Left hindlimb (tissue), 1 donor: ENCODE measurements around the gene CTNND2.
"Not testable (repeated sequence)": the region's sequence is repeated elsewhere in the genome, so short reads cannot be mapped to it uniquely, and the experiment has no call there.

Experiments
- DNase-seq: peaks from one replicate; pipeline ENCODE4 v3.0.0-alpha.2; 2018

Gene CTNND2

DNA sequence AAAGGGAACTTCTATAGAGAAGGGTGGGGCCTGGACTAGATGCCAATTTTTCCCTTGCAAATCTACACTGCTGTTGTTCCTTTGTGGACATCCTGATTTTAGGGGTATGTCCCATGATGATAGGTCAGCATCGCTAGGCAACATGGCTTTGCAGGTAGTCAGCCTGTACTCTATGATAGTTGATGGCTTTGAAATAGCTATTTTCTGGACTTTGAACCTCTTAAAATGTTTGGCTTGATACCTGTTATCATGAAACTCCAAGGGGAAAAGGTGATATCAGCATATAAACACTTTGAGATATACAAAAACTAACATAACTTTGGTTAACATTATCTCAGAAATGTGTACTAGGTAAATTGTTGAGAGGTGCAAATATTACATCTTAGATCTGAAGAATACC is 533.2 kb downstream of the CTNND2 start:
- no peak for DNase-seq

DNA sequence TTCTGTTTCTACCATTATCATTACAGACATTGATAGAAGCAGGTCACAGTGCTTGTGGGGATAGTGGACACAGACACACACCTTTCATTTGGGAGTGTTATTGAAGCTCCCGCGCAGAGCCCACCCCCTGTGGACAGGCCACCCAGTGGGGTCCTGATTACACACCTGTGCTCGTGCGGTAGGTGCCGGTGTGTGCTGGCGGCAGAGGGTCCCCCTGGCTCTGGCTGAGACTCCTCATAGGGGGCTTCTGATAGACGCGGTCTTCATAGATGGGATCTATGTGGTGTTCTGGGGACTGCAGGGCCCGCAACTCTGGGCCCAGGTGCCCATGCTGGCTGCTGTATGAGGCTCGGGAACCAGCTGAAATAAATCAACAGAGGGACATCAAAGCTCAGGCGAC is 539.7 kb downstream of the CTNND2 start:
- DNase-seq, result no peak

- peak; percentile 47 for DNase-seq
Observed at GRCh38 chr5:11363631-11364178, 540.5 kb downstream of the CTNND2 start.

- DNase-seq, result no peak
Observed at GRCh38 chr5:11361768-11362167, 542.5 kb downstream of the CTNND2 start.

DNA sequence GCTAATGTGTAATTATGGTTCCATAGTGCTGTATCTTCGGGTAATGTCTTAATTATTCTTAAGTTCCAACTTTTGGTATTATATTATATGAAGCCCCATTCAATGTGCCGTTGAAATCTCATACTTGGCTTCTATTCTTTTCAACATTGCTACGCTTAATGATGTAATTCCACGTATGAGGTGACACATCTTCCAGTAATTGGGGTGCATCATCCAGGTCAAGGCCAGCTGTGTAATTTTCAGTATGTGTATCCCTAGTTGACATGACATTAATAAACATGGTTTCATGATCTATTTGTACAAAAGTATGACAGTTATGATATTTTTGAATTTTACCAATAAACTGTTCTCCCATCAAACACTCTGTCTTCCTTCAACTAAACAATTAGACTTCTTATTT is 546.3 kb downstream of the CTNND2 start:
- DNase-seq, result no peak

DNA sequence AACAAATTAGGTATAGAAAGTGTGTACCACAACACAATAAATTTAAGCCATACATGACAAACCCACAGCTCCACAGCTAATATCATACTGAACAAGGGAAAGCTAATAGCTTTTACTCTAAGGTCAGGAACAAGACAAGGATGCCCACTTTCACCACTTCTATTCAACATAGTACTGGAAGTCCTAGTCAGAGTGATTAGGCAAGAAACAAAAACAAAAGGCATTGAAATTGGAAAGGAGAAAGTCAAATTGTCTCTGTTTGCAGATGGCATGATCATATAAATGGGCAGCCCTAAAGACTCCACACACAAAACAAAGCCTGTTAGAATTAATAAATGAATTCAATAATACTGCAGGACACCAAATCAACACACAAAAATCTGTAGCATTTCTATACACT is 548.8 kb downstream of the CTNND2 start:
- DNase-seq, result no peak

GRCh38 chr5:11346336-11346735 is 557.9 kb downstream of the CTNND2 start:
- DNase-seq, result no peak

DNA sequence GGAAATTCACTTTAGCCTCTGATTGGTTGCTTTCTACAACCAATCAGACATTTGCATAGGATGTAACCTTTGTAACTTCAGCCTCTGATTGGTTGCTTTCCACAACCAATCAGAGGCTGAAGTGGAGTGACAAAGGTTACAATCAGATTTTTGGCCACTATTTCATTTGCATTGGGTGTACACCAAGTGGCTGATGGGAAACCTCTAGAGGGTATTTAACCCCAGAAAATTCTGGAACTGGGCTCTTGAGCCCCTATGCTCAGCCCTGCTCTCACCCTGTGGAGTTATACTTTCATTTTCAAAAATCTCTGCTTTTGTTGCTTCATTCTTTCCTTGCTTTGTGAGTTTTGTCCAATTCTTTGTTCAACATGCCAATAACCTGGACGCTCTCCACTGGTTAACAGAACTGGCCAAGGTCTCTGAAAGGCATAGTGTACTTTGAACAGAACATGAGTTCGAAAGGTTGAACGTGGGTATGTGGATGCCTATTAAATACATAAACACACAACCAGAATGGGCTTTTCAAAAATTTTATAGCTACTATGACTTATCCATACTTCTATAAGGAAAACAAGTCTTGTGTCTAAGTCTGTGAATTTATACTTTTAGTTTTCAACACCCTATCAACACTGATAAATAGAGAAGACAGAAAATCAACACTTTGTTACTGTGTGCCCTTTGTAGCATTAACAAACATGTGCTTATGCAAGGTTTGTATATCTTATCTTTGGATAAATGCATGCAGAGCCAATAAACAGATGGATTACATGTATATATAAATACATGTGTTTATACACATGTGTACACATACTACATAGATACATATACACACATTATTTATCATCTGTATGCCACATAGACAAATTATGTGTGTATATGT is 568.1 kb downstream of the CTNND2 start:
- no peak for DNase-seq

GRCh38 chr5:11334404-11334803 is 569.8 kb downstream of the CTNND2 start:
- DNase-seq, result no peak

DNA sequence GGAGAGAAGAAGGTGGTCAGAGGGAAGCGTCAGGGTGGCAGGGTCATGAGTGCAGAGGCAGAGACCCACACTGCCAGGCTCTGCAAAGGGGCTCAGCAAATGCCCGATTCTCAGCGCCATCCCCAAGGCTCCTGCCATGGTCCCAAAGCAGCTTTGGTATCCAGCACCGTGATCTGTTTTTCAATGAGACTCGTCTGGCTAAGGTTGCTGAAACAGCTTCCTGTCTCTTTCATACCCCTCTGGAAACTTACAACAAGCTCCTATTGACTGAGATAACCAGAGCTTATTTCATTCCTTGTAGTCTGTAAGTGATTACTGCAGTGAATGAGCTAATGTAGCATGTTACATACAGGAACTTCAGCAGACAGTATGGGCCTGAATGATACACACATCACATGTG is 574.6 kb downstream of the CTNND2 start:
- DNase-seq, result no peak

GRCh38 chr5:11324521-11325289 is 579.5 kb downstream of the CTNND2 start:
- no peak for DNase-seq

DNA sequence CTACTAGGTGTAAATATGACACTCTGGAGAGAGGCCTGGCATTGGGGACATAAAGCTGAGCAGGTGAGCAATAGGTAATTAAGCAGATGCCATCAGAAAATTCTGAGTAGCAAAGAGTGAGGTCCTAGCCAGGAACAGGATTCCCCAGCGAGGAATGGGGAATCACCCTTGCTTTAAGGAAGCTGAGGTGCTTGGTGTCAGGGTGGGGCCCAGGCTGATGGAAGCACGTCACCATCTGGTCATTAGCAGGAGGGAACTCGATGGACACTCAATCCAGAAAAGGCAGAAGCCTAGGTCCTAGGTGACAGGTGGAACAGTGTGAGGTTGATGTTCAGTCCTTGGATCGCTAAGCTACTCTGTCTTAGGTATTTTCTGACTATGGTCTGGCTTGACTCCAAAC is 580.5 kb downstream of the CTNND2 start:
- DNase-seq, result no peak

GRCh38 chr5:11322133-11322532 is 582.1 kb downstream of the CTNND2 start:
- no peak for DNase-seq

GRCh38 chr5:11319836-11320580 is 584.2 kb downstream of the CTNND2 start:
- DNase-seq, result no peak

GRCh38 chr5:11313694-11314093 is 590.6 kb downstream of the CTNND2 start:
- not testable (repeated sequence) for DNase-seq

DNA sequence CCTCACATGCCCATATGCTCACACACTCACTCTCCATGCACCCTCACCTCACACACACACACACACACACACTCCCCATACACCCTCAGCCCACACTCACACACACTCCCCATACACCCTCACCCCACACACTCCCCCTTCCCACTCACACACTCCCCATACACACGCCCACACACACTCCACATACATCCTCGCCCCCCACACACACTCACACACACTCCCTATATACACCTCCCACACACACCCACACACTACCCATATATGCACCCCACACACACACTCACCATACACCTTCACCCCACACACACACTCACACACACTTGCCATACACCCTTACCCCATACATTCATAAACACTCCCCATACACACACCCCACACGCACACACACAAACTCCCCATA is 592.5 kb downstream of the CTNND2 start:
- no peak for DNase-seq

DNA sequence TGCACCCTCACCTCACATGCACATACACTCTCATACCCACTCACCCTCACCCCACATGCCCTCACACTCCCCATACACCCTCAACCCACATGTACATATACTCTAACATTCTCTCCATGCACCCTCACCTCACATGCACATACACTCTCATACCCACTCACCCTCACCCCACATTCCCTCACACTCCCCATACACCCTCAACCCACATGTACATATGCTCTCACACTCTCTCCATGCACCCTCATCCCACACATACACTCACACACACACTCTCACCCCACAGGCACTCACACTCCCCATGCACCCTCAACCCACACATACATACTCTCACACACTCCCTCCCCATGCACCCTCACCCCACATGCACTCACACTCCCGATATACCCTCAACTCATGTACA is 593.0 kb downstream of the CTNND2 start:
- no peak for DNase-seq

- no peak for DNase-seq
Observed at GRCh38 chr5:11310158-11310557, 594.1 kb downstream of the CTNND2 start.

DNA sequence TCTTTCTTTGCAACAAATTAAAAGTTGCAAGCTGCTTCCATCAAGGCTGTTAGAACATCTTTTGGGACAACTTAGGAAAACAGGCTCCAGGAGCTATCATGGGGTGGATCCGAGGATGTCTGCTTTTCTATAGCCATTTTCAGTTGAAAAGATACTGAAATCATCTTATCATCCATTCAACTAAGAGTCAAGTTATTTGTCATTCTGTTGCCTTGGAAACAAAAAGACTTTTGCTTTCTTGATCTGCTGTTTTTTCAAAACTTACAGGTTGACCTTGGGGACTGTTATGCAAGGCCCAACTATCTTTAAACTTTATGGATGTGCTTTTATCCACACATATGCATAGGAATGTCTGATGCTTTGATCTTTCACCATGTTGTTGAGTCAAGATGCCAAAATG is 597.9 kb downstream of the CTNND2 start:
- DNase-seq, result no peak

DNA sequence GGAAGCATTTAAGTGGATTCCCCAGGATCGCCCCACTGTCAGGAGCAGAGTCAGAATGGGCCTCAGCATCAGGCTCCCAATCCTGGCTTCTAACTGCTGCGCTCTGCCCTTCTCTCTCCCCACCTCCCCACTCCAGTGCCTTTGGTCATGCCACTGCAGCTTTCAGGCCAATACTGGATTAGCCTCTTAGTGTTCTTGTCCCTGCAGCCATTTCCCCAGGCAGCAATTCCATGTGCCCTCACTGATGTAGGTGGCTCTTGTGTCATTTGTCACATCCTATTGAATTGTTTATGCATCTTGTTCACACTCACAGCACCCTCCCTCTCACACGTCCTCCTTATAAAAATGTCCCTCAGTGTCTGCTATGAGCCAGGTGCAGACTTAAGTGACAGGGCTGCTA is 599.0 kb downstream of the CTNND2 start:
- no peak for DNase-seq

GRCh38 chr5:11304641-11305040 is 599.6 kb downstream of the CTNND2 start:
- DNase-seq, result no peak

- DNase-seq, result no peak
Observed at GRCh38 chr5:11302663-11303062, 601.6 kb downstream of the CTNND2 start.

DNA sequence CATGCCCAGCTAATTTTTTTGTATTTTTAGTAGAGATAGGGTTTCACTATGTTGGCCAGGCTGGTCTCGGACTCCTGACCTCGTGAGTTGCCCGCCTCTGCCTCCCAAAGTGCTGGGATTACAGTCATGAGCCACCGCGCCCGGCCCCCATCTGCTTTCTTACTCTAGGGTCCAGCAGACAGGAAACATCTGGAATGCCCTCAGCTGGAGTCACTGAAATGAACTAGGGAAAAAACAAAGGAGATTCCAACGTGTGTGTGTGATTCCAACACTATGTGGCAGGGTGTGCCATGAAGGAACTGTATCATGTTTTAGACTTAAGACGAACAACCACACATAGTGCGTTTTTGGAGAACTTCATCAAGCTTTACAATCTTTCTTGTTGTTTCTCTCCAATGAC is 603.1 kb downstream of the CTNND2 start:
- no peak for DNase-seq
